ENCODE data around the gene MUC4. TPM values are rescaled to one million over a fixed set of nuclear protein-coding genes. Genes with fewer than 3 reads are reported as not detected.

Gene MUC4
- total and polyA plus RNA-seq, 2 experiments from 2014 or later, result 1.3 TPM

DNA sequence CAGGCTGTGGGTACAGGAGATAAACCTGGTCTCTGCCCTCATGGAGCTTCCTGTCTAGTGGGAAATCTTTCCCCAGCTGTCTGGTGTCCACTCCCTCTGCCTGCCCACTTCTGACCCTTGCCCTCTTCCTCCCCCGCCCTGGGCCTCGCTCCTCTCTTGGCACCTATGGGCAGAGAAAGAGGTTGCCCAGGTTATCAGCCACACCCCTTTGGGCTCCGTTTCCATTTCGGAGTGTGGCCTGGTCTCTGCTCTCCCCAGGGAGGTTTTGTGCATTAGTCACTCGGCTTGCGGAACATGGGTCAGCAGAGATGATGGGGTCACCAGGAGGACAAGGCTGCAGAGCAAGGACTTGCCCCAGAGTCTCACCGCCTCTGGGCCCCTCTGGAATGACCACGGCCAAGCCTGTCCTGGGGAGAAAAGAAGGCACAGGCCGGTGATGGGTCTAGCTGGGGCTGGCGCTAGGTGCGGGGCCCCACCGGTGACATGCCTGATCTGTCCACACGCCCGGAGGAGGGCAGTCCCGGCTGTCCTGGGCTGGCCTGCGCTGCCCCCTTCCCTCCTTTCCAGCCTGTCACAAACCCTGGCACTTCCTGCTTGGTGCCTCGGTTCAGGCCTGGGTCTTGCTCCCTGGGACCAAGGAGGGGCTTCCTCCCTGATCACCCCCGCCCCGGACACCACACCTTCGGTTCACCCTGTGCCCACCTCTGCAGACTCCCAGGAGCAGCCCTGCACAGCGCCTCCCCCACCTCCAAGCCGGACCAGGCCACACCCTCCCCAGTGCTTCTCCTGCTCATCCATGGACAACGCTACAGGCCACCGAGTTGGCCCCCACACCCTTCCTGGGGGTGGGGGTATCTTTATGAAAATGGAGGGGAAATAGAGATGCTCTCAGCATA is 35.6 kb upstream of the MUC4 start (continued):
- TF ChIP-seq, protein P1, sequence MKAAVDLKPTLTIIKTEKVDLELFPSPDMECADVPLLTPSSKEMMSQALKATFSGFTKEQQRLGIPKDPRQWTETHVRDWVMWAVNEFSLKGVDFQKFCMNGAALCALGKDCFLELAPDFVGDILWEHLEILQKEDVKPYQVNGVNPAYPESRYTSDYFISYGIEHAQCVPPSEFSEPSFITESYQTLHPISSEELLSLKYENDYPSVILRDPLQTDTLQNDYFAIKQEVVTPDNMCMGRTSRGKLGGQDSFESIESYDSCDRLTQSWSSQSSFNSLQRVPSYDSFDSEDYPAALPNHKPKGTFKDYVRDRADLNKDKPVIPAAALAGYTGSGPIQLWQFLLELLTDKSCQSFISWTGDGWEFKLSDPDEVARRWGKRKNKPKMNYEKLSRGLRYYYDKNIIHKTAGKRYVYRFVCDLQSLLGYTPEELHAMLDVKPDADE (IDR thresholded peaks at IDR 0.05), result no peak
- TF ChIP-seq CREB1 (CRISPR knock-in tag; IDR thresholded peaks at IDR 0.05; ENCODE audit: low read depth), result no peak
- TF ChIP-seq EZH2phosphoT487 (IDR thresholded peaks at IDR 0.05; ENCODE audit: unreplicated experiment), result no peak
- TF ChIP-seq, protein P2, sequence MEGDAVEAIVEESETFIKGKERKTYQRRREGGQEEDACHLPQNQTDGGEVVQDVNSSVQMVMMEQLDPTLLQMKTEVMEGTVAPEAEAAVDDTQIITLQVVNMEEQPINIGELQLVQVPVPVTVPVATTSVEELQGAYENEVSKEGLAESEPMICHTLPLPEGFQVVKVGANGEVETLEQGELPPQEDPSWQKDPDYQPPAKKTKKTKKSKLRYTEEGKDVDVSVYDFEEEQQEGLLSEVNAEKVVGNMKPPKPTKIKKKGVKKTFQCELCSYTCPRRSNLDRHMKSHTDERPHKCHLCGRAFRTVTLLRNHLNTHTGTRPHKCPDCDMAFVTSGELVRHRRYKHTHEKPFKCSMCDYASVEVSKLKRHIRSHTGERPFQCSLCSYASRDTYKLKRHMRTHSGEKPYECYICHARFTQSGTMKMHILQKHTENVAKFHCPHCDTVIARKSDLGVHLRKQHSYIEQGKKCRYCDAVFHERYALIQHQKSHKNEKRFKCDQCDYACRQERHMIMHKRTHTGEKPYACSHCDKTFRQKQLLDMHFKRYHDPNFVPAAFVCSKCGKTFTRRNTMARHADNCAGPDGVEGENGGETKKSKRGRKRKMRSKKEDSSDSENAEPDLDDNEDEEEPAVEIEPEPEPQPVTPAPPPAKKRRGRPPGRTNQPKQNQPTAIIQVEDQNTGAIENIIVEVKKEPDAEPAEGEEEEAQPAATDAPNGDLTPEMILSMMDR (conservative IDR thresholded peaks at IDR 0.05; ENCODE audit: low read depth in 2 of 2), result no peak
- TF ChIP-seq STAT1 (IDR thresholded peaks at IDR 0.05; ENCODE audit: unreplicated experiment), result no peak

DNA sequence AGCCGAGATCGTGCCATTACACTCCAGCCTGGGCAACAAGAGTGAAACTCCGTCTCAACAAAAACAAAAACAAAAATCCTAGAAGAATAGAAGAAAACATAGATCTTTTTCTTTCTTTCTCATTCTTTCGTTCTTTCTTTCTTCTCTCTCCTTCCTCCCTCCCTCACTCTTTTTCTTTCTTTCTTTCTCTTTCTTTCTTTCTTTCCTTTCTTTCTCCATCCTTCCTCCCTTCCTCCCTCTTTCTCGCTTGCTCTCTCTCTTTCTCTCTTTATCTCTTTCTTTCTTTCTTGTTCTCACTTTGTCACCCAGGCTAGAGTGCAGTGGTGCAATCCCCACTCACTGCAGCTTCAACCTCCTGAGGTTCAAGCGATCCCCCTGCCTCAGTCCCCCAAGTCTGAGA is 33.8 kb upstream of the MUC4 start:
- peaks cover 3% of the 10 kb centered on the region for H3K27me3 Mint-ChIP-seq (ENCODE audit: insufficient read depth, low read depth, poor library complexity)

More for the DNA sequence above, 33.8 kb upstream of the MUC4 start:
- Histone ChIP-seq H3K27me3 (ENCODE audit: insufficient read depth) (no peaks in the 10 kb centered on the region), H4K20me1 (replicated peaks; ENCODE audit: insufficient read depth) (no peaks in the 10 kb centered on the region), H3K4me3 (no peak overlapping the region), H3K9me2 (ENCODE audit: insufficient read depth) (no peaks in the 10 kb centered on the region), H2AFZ (no peak overlapping the region), H3K4me1 (ENCODE audit: insufficient read depth) (no peaks in the 10 kb centered on the region), H3F3A (replicated peaks; ENCODE audit: low read depth) (no peaks in the 10 kb centered on the region), H3K79me2 (replicated peaks; ENCODE audit: insufficient read depth) (no peaks in the 10 kb centered on the region), H3K4me2 (no peak overlapping the region), H3K36me3 (ENCODE audit: insufficient read depth) (no peaks in the 10 kb centered on the region), H3K27ac (ENCODE audit: low read depth) (no peak overlapping the region)
- Mint-ChIP-seq H3K4me3 (no peak overlapping the region), H3K36me3 (ENCODE audit: low read depth) (no peaks in the 10 kb centered on the region), H3K27ac (no peak overlapping the region), H3K4me1 (peaks cover 5% of the 10 kb centered on the region), H3K9me3 (no peaks in the 10 kb centered on the region; the same call in 2 of the 3 replicates)
- ATAC-seq (no peak), DNase-seq (ENCODE audit: low spot score) (no peak)
- TF ChIP-seq POLR2AphosphoS5 (IDR thresholded peaks at IDR 0.05; ENCODE audit: low read depth) (no peak), EZH2 (IDR thresholded peaks at IDR 0.05; ENCODE audit: low read depth, unreplicated experiment) (no peak)
- TF ChIP-seq, protein P3, sequence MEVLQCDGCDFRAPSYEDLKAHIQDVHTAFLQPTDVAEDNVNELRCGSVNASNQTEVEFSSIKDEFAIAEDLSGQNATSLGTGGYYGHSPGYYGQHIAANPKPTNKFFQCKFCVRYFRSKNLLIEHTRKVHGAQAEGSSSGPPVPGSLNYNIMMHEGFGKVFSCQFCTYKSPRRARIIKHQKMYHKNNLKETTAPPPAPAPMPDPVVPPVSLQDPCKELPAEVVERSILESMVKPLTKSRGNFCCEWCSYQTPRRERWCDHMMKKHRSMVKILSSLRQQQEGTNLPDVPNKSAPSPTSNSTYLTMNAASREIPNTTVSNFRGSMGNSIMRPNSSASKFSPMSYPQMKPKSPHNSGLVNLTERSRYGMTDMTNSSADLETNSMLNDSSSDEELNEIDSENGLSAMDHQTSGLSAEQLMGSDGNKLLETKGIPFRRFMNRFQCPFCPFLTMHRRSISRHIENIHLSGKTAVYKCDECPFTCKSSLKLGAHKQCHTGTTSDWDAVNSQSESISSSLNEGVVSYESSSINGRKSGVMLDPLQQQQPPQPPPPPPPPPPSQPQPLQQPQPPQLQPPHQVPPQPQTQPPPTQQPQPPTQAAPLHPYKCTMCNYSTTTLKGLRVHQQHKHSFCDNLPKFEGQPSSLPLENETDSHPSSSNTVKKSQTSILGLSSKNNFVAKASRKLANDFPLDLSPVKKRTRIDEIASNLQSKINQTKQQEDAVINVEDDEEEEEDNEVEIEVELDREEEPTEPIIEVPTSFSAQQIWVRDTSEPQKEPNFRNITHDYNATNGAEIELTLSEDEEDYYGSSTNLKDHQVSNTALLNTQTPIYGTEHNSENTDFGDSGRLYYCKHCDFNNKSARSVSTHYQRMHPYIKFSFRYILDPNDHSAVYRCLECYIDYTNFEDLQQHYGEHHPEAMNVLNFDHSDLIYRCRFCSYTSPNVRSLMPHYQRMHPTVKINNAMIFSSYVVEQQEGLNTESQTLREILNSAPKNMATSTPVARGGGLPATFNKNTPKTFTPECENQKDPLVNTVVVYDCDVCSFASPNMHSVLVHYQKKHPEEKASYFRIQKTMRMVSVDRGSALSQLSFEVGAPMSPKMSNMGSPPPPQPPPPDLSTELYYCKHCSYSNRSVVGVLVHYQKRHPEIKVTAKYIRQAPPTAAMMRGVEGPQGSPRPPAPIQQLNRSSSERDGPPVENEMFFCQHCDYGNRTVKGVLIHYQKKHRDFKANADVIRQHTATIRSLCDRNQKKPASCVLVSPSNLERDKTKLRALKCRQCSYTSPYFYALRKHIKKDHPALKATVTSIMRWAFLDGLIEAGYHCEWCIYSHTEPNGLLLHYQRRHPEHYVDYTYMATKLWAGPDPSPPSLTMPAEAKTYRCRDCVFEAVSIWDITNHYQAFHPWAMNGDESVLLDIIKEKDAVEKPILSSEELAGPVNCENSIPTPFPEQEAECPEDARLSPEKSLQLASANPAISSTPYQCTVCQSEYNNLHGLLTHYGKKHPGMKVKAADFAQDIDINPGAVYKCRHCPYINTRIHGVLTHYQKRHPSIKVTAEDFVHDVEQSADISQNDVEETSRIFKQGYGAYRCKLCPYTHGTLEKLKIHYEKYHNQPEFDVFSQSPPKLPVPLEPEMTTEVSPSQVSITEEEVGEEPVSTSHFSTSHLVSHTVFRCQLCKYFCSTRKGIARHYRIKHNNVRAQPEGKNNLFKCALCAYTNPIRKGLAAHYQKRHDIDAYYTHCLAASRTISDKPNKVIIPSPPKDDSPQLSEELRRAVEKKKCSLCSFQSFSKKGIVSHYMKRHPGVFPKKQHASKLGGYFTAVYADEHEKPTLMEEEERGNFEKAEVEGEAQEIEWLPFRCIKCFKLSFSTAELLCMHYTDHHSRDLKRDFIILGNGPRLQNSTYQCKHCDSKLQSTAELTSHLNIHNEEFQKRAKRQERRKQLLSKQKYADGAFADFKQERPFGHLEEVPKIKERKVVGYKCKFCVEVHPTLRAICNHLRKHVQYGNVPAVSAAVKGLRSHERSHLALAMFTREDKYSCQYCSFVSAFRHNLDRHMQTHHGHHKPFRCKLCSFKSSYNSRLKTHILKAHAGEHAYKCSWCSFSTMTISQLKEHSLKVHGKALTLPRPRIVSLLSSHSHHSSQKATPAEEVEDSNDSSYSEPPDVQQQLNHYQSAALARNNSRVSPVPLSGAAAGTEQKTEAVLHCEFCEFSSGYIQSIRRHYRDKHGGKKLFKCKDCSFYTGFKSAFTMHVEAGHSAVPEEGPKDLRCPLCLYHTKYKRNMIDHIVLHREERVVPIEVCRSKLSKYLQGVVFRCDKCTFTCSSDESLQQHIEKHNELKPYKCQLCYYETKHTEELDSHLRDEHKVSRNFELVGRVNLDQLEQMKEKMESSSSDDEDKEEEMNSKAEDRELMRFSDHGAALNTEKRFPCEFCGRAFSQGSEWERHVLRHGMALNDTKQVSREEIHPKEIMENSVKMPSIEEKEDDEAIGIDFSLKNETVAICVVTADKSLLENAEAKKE (CRISPR knock-in tag; IDR thresholded peaks at IDR 0.05), result no peak
